Hepatocyte (in vitro differentiated cells): ENCODE measurements around the gene GPNMB.

ENCODE experiments used
- EZH2phosphoT487 ChIP-seq: fragments of 200-600 bp; sonication (generic); IDR thresholded peaks from one replicate; pipeline ENCODE4 v1.6.1; 2018; ENCODE audit warnings: antibody characterized with exemption, mild to moderate bottlenecking, low read depth, moderate library complexity; ENCODE audit not compliant: unreplicated experiment, severe bottlenecking
- TF ChIP-seq, protein P1 (sequence below): fragments of 200-600 bp; sonication (generic); IDR thresholded peaks from 2 replicates; pipeline ENCODE4 v1.5.1; 2016; ENCODE audit warnings: antibody characterized with exemption, mild to moderate bottlenecking; ENCODE audit not compliant: poor library complexity

DNA sequence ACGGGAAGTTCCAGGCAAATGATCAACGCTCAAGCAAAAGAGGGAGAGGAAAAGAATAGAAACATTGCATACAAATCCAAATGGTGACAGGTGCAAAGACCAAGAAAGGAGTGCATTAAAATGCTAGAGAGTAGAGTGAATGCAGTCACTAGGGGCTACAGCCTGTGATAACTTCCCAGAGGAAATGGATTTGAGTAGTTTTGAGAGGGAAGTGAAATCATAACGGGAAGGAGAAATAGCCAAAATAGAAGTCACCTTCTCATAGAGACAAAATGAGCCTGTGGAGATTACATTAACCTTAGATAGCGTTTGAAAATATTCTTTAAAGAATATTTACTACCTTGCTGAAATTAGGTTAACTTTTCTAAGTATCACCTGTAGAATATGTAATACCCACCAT, 38.3 kb upstream of the GPNMB start:
- TF ChIP-seq, protein P1, sequence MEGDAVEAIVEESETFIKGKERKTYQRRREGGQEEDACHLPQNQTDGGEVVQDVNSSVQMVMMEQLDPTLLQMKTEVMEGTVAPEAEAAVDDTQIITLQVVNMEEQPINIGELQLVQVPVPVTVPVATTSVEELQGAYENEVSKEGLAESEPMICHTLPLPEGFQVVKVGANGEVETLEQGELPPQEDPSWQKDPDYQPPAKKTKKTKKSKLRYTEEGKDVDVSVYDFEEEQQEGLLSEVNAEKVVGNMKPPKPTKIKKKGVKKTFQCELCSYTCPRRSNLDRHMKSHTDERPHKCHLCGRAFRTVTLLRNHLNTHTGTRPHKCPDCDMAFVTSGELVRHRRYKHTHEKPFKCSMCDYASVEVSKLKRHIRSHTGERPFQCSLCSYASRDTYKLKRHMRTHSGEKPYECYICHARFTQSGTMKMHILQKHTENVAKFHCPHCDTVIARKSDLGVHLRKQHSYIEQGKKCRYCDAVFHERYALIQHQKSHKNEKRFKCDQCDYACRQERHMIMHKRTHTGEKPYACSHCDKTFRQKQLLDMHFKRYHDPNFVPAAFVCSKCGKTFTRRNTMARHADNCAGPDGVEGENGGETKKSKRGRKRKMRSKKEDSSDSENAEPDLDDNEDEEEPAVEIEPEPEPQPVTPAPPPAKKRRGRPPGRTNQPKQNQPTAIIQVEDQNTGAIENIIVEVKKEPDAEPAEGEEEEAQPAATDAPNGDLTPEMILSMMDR = no peak
- no peak for TF ChIP-seq EZH2phosphoT487
